Osteocyte (in vitro differentiated cells): ENCODE data around the gene SOX5. TPM values are rescaled to one million over a fixed set of nuclear protein-coding genes. Genes with fewer than 3 reads are reported as not detected.

ENCODE experiments used
- DNase-seq: peaks from one replicate; pipeline ENCODE4 v3.0.0; 2021; ENCODE audit warnings: mixed read lengths; ENCODE audit not compliant: unreplicated experiment; ENCODE audit errors: extremely low spot score
- H3K27ac Mint-ChIP-seq: one replicate; pipeline ENCODE4 v1.8.0; 2021; ENCODE audit warnings: mild to moderate bottlenecking, mixed read lengths; ENCODE audit not compliant: unreplicated experiment
- H3K27me3 Mint-ChIP-seq: one replicate; pipeline ENCODE4 v1.8.0; 2021; ENCODE audit warnings: mixed read lengths; ENCODE audit not compliant: unreplicated experiment
- H3K36me3 Mint-ChIP-seq: one replicate; pipeline ENCODE4 v1.8.0; 2021; ENCODE audit warnings: mixed read lengths; ENCODE audit not compliant: unreplicated experiment
- H3K4me1 Mint-ChIP-seq: one replicate; pipeline ENCODE4 v1.8.0; 2021; ENCODE audit warnings: mixed read lengths; ENCODE audit not compliant: unreplicated experiment
- H3K4me3 Mint-ChIP-seq: one replicate; pipeline ENCODE4 v1.8.0; 2021; ENCODE audit warnings: mild to moderate bottlenecking, moderate library complexity, mixed read lengths; ENCODE audit not compliant: unreplicated experiment
- H3K9me3 Mint-ChIP-seq: one replicate; pipeline ENCODE4 v1.8.0; 2021; ENCODE audit warnings: mixed read lengths; ENCODE audit not compliant: unreplicated experiment
- total RNA-seq: library from RNA; stranded (reverse); gene quantifications from 2 replicates; pipeline ENCODE4 v1.2.1, GENCODE V29; 2021
- TF ChIP-seq, protein P1 (sequence below): fragments of 200-600 bp; sonication (generic); IDR thresholded peaks from 2 replicates; pipeline ENCODE4 v1.5.0; 2021; ENCODE audit warnings: antibody characterized with exemption, mild to moderate bottlenecking, moderate library complexity

SOX5 gene
- total RNA-seq, 1 donor from 2014 or later, result 6.3 TPM

DNA sequence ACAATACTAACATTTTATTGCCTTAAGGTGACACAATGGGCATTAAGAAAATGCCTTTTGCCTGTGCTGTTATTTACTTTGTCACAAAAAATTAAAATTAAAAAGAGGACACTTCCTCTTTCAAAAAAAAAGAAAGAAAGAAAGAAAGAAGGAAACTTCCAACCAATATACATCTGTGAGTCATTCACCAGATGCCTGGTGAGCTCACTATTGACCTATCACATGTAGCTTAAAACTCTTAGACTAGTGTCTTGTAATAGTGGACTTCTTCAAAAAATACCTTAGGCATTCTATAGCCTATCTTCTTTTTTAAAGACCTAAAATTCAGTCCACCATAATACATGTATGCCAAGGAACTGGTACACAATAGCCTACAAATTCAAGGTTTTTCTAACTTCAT is 4.9 kb upstream of the SOX5 start:
- DNase-seq, result no peak
- TF ChIP-seq, protein P1, sequence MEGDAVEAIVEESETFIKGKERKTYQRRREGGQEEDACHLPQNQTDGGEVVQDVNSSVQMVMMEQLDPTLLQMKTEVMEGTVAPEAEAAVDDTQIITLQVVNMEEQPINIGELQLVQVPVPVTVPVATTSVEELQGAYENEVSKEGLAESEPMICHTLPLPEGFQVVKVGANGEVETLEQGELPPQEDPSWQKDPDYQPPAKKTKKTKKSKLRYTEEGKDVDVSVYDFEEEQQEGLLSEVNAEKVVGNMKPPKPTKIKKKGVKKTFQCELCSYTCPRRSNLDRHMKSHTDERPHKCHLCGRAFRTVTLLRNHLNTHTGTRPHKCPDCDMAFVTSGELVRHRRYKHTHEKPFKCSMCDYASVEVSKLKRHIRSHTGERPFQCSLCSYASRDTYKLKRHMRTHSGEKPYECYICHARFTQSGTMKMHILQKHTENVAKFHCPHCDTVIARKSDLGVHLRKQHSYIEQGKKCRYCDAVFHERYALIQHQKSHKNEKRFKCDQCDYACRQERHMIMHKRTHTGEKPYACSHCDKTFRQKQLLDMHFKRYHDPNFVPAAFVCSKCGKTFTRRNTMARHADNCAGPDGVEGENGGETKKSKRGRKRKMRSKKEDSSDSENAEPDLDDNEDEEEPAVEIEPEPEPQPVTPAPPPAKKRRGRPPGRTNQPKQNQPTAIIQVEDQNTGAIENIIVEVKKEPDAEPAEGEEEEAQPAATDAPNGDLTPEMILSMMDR, result no peak
- Mint-ChIP-seq H3K9me3 (peaks cover 7% of the 10 kb centered on the region), H3K4me1 (no peaks in the 10 kb centered on the region), H3K27ac (no peak overlapping the region), H3K36me3 (no peaks in the 10 kb centered on the region), H3K27me3 (peaks cover 3% of the 10 kb centered on the region), H3K4me3 (no peak overlapping the region)

DNA sequence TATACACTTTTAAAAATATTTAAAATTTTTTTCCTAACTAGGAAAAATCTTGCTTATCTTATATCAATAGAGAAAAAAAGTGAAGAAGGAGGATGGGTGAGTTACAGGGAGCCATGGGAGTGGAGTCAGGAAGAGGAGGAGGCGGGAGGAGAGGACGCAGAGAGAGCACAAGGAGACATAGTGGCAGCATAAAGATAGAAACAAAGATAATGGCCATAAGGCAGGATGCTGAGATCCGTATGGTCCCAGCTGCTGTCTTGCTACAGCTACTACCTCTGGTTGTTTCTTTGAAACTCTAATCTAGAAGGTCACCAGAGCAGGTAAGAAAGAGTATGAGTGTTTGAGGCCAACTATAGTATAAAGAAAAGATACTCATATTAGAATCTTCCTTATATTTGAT is 2.6 kb upstream of the SOX5 start:
- Mint-ChIP-seq H3K36me3 (no peaks in the 10 kb centered on the region), H3K9me3 (peaks cover 7% of the 10 kb centered on the region), H3K27ac (no peak overlapping the region), H3K4me3 (no peak overlapping the region), H3K4me1 (no peaks in the 10 kb centered on the region), H3K27me3 (peaks cover 8% of the 10 kb centered on the region)
- no peak for DNase-seq
- TF ChIP-seq, protein P1, result no peak

DNA sequence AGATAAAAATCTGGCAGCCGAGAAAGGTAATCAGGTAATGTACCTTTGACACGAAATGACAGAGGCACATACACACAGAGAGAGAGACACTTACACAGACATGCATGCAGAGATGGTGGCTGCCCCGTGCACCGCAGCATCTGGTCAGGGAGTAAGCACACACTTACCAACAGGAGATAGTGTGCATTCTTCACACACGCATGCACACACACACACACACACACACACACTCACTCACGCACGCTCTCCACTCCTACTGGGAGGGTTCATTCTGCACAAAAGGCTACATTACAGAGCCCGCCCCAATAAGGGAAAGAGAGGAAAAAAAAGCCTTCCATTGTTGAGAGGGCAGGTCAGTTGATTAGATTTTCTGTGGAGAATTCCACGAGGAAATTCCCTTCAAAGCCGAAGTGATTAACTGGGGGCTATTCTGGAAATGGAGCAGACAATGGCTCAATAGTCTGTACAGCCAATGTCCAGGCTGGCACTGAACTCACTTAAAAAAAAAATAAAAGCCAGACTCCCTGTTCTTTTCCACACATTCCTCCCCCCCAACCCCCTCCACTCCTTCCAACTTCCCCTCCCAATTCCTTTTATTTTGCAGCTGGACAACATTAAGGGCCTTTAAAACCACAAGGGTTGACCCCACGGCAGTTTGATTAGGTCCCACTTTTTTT is 1.4 kb upstream of the SOX5 start:
- no peak for DNase-seq
- no peak overlapping the region for H3K27ac Mint-ChIP-seq

DNA sequence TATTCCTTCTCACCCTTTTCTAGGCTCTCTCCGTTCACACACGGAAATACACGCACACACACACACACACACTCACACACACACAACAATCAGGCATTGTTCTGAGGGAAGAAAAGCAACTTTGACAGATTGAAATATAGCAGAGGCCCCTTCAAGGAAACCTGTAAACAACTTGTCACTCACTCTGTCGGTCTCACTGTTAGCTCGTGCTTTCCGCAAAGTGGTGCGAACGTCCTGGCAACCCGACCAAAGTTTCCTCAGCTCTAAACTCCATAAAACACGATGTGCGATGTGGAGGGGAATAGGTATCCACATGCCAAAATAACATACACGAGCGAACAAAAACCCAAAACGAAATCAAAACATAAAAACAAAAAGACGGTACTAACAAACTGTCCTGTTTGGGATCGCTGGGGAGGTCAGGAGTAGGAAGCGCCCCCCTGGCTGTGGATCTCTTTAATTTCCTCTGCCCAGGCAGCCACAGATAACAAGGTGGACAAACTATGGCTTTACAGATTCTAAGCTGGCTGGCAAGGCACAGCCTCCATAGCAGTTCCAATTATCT is 822 bp upstream of the SOX5 start:
- Mint-ChIP-seq H3K9me3 (no peaks in the 10 kb centered on the region), H3K4me3 (no peak overlapping the region), H3K27me3 (peaks cover 17% of the 10 kb centered on the region), H3K36me3 (no peaks in the 10 kb centered on the region), H3K4me1 (no peaks in the 10 kb centered on the region), H3K27ac (no peak overlapping the region)
- TF ChIP-seq, protein P1, result no peak
- DNase-seq, result no peak

More for the DNA sequence above, 1.4 kb upstream of the SOX5 start:
- Mint-ChIP-seq H3K4me3 (no peak overlapping the region), H3K27me3 (peaks cover 17% of the 10 kb centered on the region), H3K9me3 (peaks cover 5% of the 10 kb centered on the region), H3K36me3 (no peaks in the 10 kb centered on the region), H3K4me1 (no peaks in the 10 kb centered on the region)
- TF ChIP-seq, protein P1, result no peak

DNA sequence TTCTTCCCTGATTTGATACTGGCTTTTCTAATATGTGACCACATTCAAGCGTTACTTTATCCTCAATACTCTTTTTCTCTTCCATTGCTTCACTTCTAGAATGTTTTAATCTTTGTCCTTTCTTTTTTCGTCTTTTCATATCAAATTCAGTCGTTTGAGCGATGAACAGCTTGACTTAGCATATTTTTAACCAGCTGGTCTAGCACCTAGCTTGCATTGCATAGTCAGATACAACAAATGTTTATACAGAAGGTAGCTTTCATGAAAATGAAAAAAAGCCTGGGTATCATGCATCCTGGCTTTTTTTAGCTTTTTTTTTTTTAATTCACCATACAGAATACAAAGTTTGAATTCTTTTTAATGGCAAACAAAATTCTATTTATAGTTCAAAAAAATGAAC is 1.2 kb downstream of the SOX5 start:
- Mint-ChIP-seq H3K4me1 (no peaks in the 10 kb centered on the region), H3K4me3 (no peak overlapping the region), H3K27ac (no peak overlapping the region), H3K36me3 (no peaks in the 10 kb centered on the region), H3K9me3 (no peaks in the 10 kb centered on the region), H3K27me3 (peaks cover 36% of the 10 kb centered on the region)
- TF ChIP-seq, protein P1, result no peak
- no peak for DNase-seq
